H9 (cell line): ENCODE data around the gene HLF. TPM values are rescaled to one million over a fixed set of nuclear protein-coding genes. Genes with fewer than 3 reads are reported as not detected.
A peak's percentile ranks its signal among the peaks of the same experiment; 100 is the strongest.

Source experiments
- DNase-seq: peaks from one replicate; pipeline ENCODE4 v3.0.0-alpha.2; 2017
- H2AFZ ChIP-seq: one replicate; pipeline ENCODE4 v1.6.1; 2013; ENCODE audit warnings: mild to moderate bottlenecking, low read length, control low read depth, moderate library complexity
- H2AK5ac ChIP-seq: 2 replicates; pipeline ENCODE4 v1.6.1; 2013; ENCODE audit warnings: low read length, control low read depth, mixed read lengths; ENCODE audit not compliant: insufficient read length
- H2BK120ac ChIP-seq: one replicate; pipeline ENCODE4 v1.6.1; 2013; ENCODE audit warnings: low read depth, mild to moderate bottlenecking, low read length, control low read depth, inconsistent platforms; ENCODE audit not compliant: poor library complexity, severe bottlenecking
- H2BK12ac ChIP-seq: 2 replicates; pipeline ENCODE4 v1.6.1; 2013; ENCODE audit warnings: low read length, control low read depth, mixed read lengths, low read depth; ENCODE audit not compliant: insufficient read length
- H2BK15ac ChIP-seq: 2 replicates; pipeline ENCODE4 v1.6.1; 2013; ENCODE audit warnings: low read depth, low read length, control low read depth
- H2BK20ac ChIP-seq: one replicate; pipeline ENCODE4 v1.6.1; 2013; ENCODE audit warnings: low read depth, mild to moderate bottlenecking, low read length, control low read depth, inconsistent platforms; ENCODE audit not compliant: poor library complexity, severe bottlenecking
- H2BK5ac ChIP-seq: 2 replicates; pipeline ENCODE4 v1.6.1; 2013; ENCODE audit warnings: low read length, control low read depth, mixed read lengths; ENCODE audit not compliant: insufficient read length
- H3K14ac ChIP-seq: 2 replicates; pipeline ENCODE4 v1.6.1; 2013; ENCODE audit warnings: low read length, control low read depth; ENCODE audit not compliant: insufficient read depth
- H3K18ac ChIP-seq: 2 replicates; pipeline ENCODE4 v1.6.1; 2013; ENCODE audit warnings: low read depth, mild to moderate bottlenecking, mixed read lengths, low read length, control low read depth; ENCODE audit not compliant: insufficient read length
- H3K23ac ChIP-seq: 2 replicates; pipeline ENCODE4 v1.6.1; 2013; ENCODE audit warnings: low read length, control low read depth, mixed read lengths, low read depth; ENCODE audit not compliant: insufficient read length
- H3K23me2 ChIP-seq: 2 replicates; pipeline ENCODE4 v1.6.1; 2013; ENCODE audit warnings: low read depth, mild to moderate bottlenecking, mixed read lengths, low read length, control low read depth; ENCODE audit not compliant: insufficient read length, poor library complexity, severe bottlenecking
- H3K27ac ChIP-seq: 2 replicates; pipeline ENCODE4 v1.5.1; 2013; ENCODE audit warnings: low read length, control low read depth, mixed read lengths, low read depth; ENCODE audit not compliant: insufficient read length
- H3K27me3 ChIP-seq: 2 replicates; pipeline ENCODE4 v1.6.1; 2013; ENCODE audit warnings: low read length, control low read depth, inconsistent platforms; ENCODE audit not compliant: insufficient read depth
- H3K4ac ChIP-seq: 2 replicates; pipeline ENCODE4 v1.6.1; 2013; ENCODE audit warnings: low read depth, mild to moderate bottlenecking, control low read depth, inconsistent platforms, low read length, moderate library complexity
- H3K4me1 ChIP-seq: 2 replicates; pipeline ENCODE4 v1.6.1; 2013; ENCODE audit warnings: low read length, control low read depth, inconsistent platforms; ENCODE audit not compliant: insufficient read depth
- H3K4me2 ChIP-seq: 2 replicates; pipeline ENCODE4 v1.6.1; 2013; ENCODE audit warnings: low read length, control low read depth, mixed read lengths; ENCODE audit not compliant: insufficient read length, insufficient read depth
- H3K56ac ChIP-seq: 2 replicates; pipeline ENCODE4 v1.6.1; 2013; ENCODE audit warnings: low read depth, mild to moderate bottlenecking, mixed read lengths, low read length, control low read depth; ENCODE audit not compliant: insufficient read length
- H3K79me1 ChIP-seq: 2 replicates; pipeline ENCODE4 v1.6.1; 2013; ENCODE audit warnings: low read depth, mild to moderate bottlenecking, moderate library complexity, low read length, control low read depth, inconsistent platforms; ENCODE audit not compliant: insufficient read depth, poor library complexity, severe bottlenecking
- H3K79me2 ChIP-seq: 2 replicates; pipeline ENCODE4 v1.6.1; 2013; ENCODE audit warnings: low read length, control low read depth, inconsistent platforms; ENCODE audit not compliant: insufficient read depth
- H3K9ac ChIP-seq: 2 replicates; pipeline ENCODE4 v1.6.1; 2013; ENCODE audit warnings: low read length, control low read depth, mixed read lengths; ENCODE audit not compliant: insufficient read length; ENCODE audit errors: extremely low read depth
- H3K9me3 ChIP-seq: one replicate; pipeline ENCODE4 v1.6.1; 2013; ENCODE audit warnings: low read depth, low read length, inconsistent platforms; ENCODE audit not compliant: control insufficient read depth
- H3T11ph ChIP-seq: one replicate; pipeline ENCODE4 v1.6.1; 2013; ENCODE audit warnings: mild to moderate bottlenecking, low read length, control low read depth, inconsistent platforms
- H4K20me1 ChIP-seq: one replicate; pipeline ENCODE4 v1.6.1; 2013; ENCODE audit not compliant: control insufficient read depth, insufficient read length, insufficient read depth
- H4K5ac ChIP-seq: 2 replicates; pipeline ENCODE4 v1.6.1; 2013; ENCODE audit warnings: low read depth, mild to moderate bottlenecking, mixed read lengths, low read length, control low read depth; ENCODE audit not compliant: insufficient read length
- H4K8ac ChIP-seq: replicated peaks from 2 replicates; pipeline ENCODE4 v1.6.1; 2013; ENCODE audit warnings: low read length, control low read depth, mixed read lengths, low read depth; ENCODE audit not compliant: insufficient read length
- H4K91ac ChIP-seq: 2 replicates; pipeline ENCODE4 v1.6.1; 2013; ENCODE audit warnings: low read depth, mild to moderate bottlenecking, moderate library complexity, mixed read lengths, low read length, control low read depth; ENCODE audit not compliant: insufficient read length
- H3K27ac Mint-ChIP-seq, 3 experiments: 2 replicates in 2 of 3; 3 replicates in 1 of 3; pipeline ENCODE4 v1.8.0; 2020 to 2021; ENCODE audit warnings: mixed read lengths in 3 of 3, mild to moderate bottlenecking in 1 of 3, moderate library complexity in 1 of 3
- H3K27me3 Mint-ChIP-seq: 2 replicates; pipeline ENCODE4 v1.8.0; 2021; ENCODE audit warnings: low read depth, mild to moderate bottlenecking, moderate library complexity, mixed read lengths
- H3K36me3 Mint-ChIP-seq, 3 experiments: 2 replicates in 2 of 3; 3 replicates in 1 of 3; pipeline ENCODE4 v1.8.0; 2020 to 2021; ENCODE audit warnings: low read depth in 3 of 3, mixed read lengths in 3 of 3; ENCODE audit not compliant: insufficient read depth in 1 of 3
- H3K4me1 Mint-ChIP-seq, 2 experiments: 2 replicates each; pipeline ENCODE4 v1.8.0; 2020; ENCODE audit warnings: mixed read lengths in 2 of 2
- H3K4me3 Mint-ChIP-seq, 2 experiments: 2 replicates in 1 of 2; 3 replicates in 1 of 2; pipeline ENCODE4 v1.8.0; 2020 to 2021; ENCODE audit warnings: mild to moderate bottlenecking in 2 of 2, mixed read lengths in 2 of 2, moderate library complexity in 1 of 2
- H3K9me3 Mint-ChIP-seq, 2 experiments: 2 replicates in 1 of 2; 3 replicates in 1 of 2; pipeline ENCODE4 v1.8.0; 2020; ENCODE audit warnings: mild to moderate bottlenecking in 2 of 2, mixed read lengths in 2 of 2, moderate library complexity in 1 of 2
- CTCF ChIP-seq: fragments of 200-600 bp; sonication (generic); conservative IDR thresholded peaks from 3 replicates; pipeline ENCODE4 v1.8.0; 2021; ENCODE audit warnings: antibody characterized with exemption, mild to moderate bottlenecking
- WGBS: extraction: QIAGEN DNeasy Blood & Tissue Kit; methylation state at CpG from one replicate; pipeline ENCODE4 v1.1.7; 2013; ENCODE audit warnings: missing lambda C conversion rate, low lambda C conversion rate, mixed read lengths; ENCODE audit not compliant: insufficient read length; ENCODE audit errors: extremely low coverage; 5-methylcytosine and 5-hydroxymethylcytosine counted together
- total RNA-seq: library from RNA; stranded (reverse); gene quantifications from 2 replicates; pipeline ENCODE4 v1.2.1, GENCODE V29; 2021

HLF gene
- total RNA-seq, 1 experiment from 2014 or later = 0.17 TPM

GRCh38 chr17:55317284-55317683 is 52.5 kb downstream of the HLF start:
- Histone ChIP-seq H3K79me2 (no peaks in the 10 kb centered on the region), H2BK20ac (no peak overlapping the region), H3K27me3 (no peaks in the 10 kb centered on the region), H3K4ac (no peak overlapping the region), H2BK120ac (no peak overlapping the region), H4K20me1 (no peaks in the 10 kb centered on the region), H4K5ac (no peak overlapping the region), H2BK15ac (no peak overlapping the region), H3K23ac (no peak overlapping the region), H3K79me1 (no peaks in the 10 kb centered on the region), H2BK12ac (no peak overlapping the region), H2AFZ (no peak overlapping the region), H2AK5ac (no peak overlapping the region), H3T11ph (no peak overlapping the region), H3K9me3 (no peaks in the 10 kb centered on the region), H3K27ac (no peak overlapping the region), H3K9ac (no peak overlapping the region), H4K91ac (no peak overlapping the region), H3K18ac (no peak overlapping the region), H4K8ac (no peak overlapping the region), H2BK5ac (no peak overlapping the region), H3K14ac (no peak overlapping the region), H3K56ac (no peak overlapping the region), H3K23me2 (no peaks in the 10 kb centered on the region), H3K4me1 (no peaks in the 10 kb centered on the region), H3K4me2 (no peak overlapping the region)
- no CpG with 5 or more reads among the region's 3 CpGs for WGBS
- peak overlapping the region in 1 of 3 experiments; percentile 33; a peak in 1 of 7 replicates for H3K27ac Mint-ChIP-seq
- no peaks in the 10 kb centered on the region for H3K36me3 Mint-ChIP-seq
- no peak overlapping the region for H3K4me3 Mint-ChIP-seq
- no peak for DNase-seq
- peaks cover 1% of the 10 kb centered on the region for H3K27me3 Mint-ChIP-seq
- no peak for TF ChIP-seq CTCF
- H3K4me1 Mint-ChIP-seq = no peaks in the 10 kb centered on the region
- no peaks in the 10 kb centered on the region for H3K9me3 Mint-ChIP-seq
